Chondrocyte (in vitro differentiated cells): ENCODE results near the gene HLA-DMB. TPM values are rescaled to one million over a fixed set of nuclear protein-coding genes. Genes with fewer than 3 reads are reported as not detected.

ENCODE experiments used
- DNase-seq: peaks from one replicate; pipeline ENCODE4 v3.0.0; 2021; ENCODE audit warnings: mixed read lengths, low spot score
- H3K27ac Mint-ChIP-seq: one replicate; pipeline ENCODE4 v1.8.0; 2021; ENCODE audit warnings: mild to moderate bottlenecking, moderate library complexity, mixed read lengths; ENCODE audit not compliant: unreplicated experiment
- H3K27me3 Mint-ChIP-seq: 2 replicates; pipeline ENCODE4 v1.8.0; 2021; ENCODE audit warnings: low read depth, mixed read lengths
- H3K36me3 Mint-ChIP-seq: 2 replicates; pipeline ENCODE4 v1.8.0; 2021; ENCODE audit warnings: low read depth, mixed read lengths
- H3K4me1 Mint-ChIP-seq: 2 replicates; pipeline ENCODE4 v1.8.0; 2021; ENCODE audit warnings: low read depth, mild to moderate bottlenecking, mixed read lengths
- H3K4me3 Mint-ChIP-seq: one replicate; pipeline ENCODE4 v1.8.0; 2021; ENCODE audit warnings: mild to moderate bottlenecking, moderate library complexity, mixed read lengths; ENCODE audit not compliant: unreplicated experiment
- H3K9me3 Mint-ChIP-seq: 2 replicates; pipeline ENCODE4 v1.8.0; 2021; ENCODE audit warnings: low read depth, mixed read lengths
- CTCF ChIP-seq: fragments of 200-600 bp; sonication (generic); IDR thresholded peaks from 2 replicates; pipeline ENCODE4 v1.5.0; 2021; ENCODE audit warnings: antibody characterized with exemption, mild to moderate bottlenecking, moderate library complexity
- total RNA-seq: library from RNA; stranded (reverse); gene quantifications from 3 replicates; pipeline ENCODE4 v1.2.1, GENCODE V29; 2021

HLA-DMB gene
- total RNA-seq, 1 donor from 2014 or later = not detected

DNA sequence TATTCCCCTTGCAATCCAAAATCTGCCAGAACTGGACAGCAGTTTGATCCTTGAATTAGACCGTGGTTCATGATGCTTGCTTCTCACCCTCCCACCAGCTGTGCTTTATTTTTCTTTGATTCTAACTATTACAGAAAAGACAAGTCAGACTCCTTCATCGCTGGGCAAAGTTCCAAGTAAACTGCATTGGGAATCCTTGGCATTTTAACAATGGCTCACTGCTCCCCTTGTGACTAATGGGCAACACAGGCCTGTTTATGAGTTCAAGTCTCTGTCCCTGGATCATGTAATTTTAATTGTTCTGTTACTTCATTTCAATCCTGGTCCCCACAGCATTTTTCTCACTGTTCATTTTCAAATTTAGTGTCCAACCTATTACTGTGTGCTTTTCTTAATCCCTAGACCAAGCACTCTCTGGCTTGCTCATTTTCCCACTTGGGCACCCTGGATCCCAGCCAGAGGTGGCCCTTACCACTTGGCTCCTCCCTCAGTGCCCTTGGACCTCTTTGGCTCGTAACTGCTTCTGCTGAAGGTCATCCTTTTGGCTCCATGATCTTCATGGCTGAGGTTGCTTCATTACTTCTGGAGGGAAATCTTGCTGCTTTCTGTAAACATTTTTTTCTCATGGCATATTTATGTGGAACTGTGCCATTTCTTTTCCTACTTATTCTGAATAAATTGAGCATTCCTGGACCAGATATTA lies 54.0 kb downstream of the HLA-DMB start:
- Mint-ChIP-seq H3K4me3 (no peak overlapping the region), H3K27me3 (peaks cover 14% of the 10 kb centered on the region), H3K4me1 (peaks cover 24% of the 10 kb centered on the region), H3K9me3 (no peaks in the 10 kb centered on the region), H3K36me3 (no peaks in the 10 kb centered on the region), H3K27ac (no peak overlapping the region)
- no peak for DNase-seq
- TF ChIP-seq CTCF = no peak

DNA sequence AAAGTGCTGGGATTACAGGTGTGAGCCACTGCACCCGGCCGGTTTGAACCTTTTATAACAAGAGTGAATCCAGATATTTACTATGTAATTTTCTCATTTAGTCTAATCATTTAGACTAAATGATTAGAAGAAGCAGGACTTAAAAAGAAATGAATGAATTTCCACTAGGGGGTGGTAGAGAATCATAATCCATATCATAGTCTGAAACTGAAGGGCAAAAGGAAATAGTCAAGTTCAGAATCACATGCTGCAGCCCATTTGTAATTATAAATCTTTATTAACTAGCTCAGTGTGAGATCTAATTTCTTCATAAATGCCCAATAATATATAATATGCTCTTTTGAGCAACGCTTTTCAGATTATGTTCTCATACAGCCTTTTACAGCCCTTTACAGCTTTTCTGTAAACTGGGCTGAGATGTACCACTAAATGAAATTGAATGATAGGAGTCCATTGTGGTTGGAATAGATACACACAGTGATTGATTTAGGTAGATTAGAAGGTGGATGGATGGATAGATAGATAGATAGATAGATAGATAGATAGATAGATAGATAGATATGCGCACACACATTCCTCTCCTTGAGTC lies 55.0 kb downstream of the HLA-DMB start:
- TF ChIP-seq CTCF = peak; percentile 83
- no peak for DNase-seq
- Mint-ChIP-seq H3K9me3 (no peaks in the 10 kb centered on the region), H3K27me3 (peaks cover 18% of the 10 kb centered on the region), H3K4me3 (no peak overlapping the region), H3K4me1 (peaks cover 24% of the 10 kb centered on the region), H3K27ac (no peak overlapping the region), H3K36me3 (no peaks in the 10 kb centered on the region)

Other genes starting within 250 kb of the HLA-DMB start
- not detected in 3 replicates for gene HLA-DQA2, start 199.6 kb downstream of the HLA-DMB start, total RNA-seq
- gene HLA-DQB2, start 177.5 kb downstream of the HLA-DMB start, total RNA-seq = not detected in 3 replicates
- 0.25 to 0.56 TPM in 2 of 3 replicates, not detected in the other for gene HLA-DOB, start 124.0 kb downstream of the HLA-DMB start, total RNA-seq
- 16.3 to 28.0 TPM (median 20.3 TPM) in 3 replicates for gene TAP2, start 102.3 kb downstream of the HLA-DMB start, total RNA-seq
- gene PSMB8, start 97.0 kb downstream of the HLA-DMB start, total RNA-seq = 14.6 to 17.4 TPM (median 16.2 TPM) in 3 replicates
- 14.5 to 29.7 TPM (median 26.7 TPM) in 3 replicates for gene TAP1, start 87.3 kb downstream of the HLA-DMB start, total RNA-seq
- 0.90 to 1.2 TPM (median 1.2 TPM) in 3 replicates for gene PSMB9, start 86.8 kb downstream of the HLA-DMB start, total RNA-seq
- gene HLA-DMA, start 12.1 kb upstream of the HLA-DMB start, total RNA-seq = 3.6 to 5.5 TPM (median 5.4 TPM) in 3 replicates
- gene BRD2, start 27.6 kb upstream of the HLA-DMB start, total RNA-seq = 149 to 165 TPM (median 150 TPM) in 3 replicates
- not detected in 3 replicates for gene HLA-DOA, start 68.6 kb upstream of the HLA-DMB start, total RNA-seq
- 0.65 to 1.3 TPM (median 1.2 TPM) in 3 replicates for gene HLA-DPA1, start 132.6 kb upstream of the HLA-DMB start, total RNA-seq
- gene HLA-DPB1, start 135.0 kb upstream of the HLA-DMB start, total RNA-seq = 2.8 to 2.9 TPM (median 2.8 TPM) in 3 replicates